Subcutaneous abdominal adipose tissue (tissue), 5 donors: ENCODE results near the gene LRRC28.

Source experiments
- H3K27ac ChIP-seq: one replicate; pipeline ENCODE4 v1.7.0; 2013; ENCODE audit warnings: low read depth, mild to moderate bottlenecking, inconsistent platforms, low read length, moderate library complexity
- H3K27me3 ChIP-seq, 5 donors: one replicate each; pipeline ENCODE4 v1.7.0; 2013; ENCODE audit warnings: low read length in 5 of 5, inconsistent platforms in 1 of 5; ENCODE audit not compliant: control insufficient read depth in 5 of 5, insufficient read depth in 4 of 5
- H3K36me3 ChIP-seq, 5 donors: one replicate each; pipeline ENCODE4 v1.7.0; 2013; ENCODE audit warnings: low read length in 5 of 5; ENCODE audit not compliant: control insufficient read depth in 5 of 5, insufficient read depth in 5 of 5
- H3K4me1 ChIP-seq, 5 donors: one replicate each; pipeline ENCODE4 v1.7.0; 2013; ENCODE audit warnings: low read length in 5 of 5, mild to moderate bottlenecking in 3 of 5, moderate library complexity in 1 of 5; ENCODE audit not compliant: control insufficient read depth in 5 of 5, insufficient read depth in 5 of 5
- H3K4me3 ChIP-seq, 5 donors: one replicate each; pipeline ENCODE4 v1.7.0; 2013; ENCODE audit warnings: low read length in 5 of 5, low read depth in 1 of 5
- H3K9ac ChIP-seq, 5 donors: one replicate each; pipeline ENCODE4 v1.7.0; 2013; ENCODE audit warnings: low read length in 5 of 5, mild to moderate bottlenecking in 4 of 5, moderate library complexity in 3 of 5
- H3K9me3 ChIP-seq, 5 donors: one replicate each; pipeline ENCODE4 v1.7.0; 2013; ENCODE audit warnings: low read length in 5 of 5; ENCODE audit not compliant: control insufficient read depth in 5 of 5
- donor health status: healthy.
- donor health status: healthy.
- donor health status: healthy.
- donor health status: healthy.
- donor health status: healthy.

LRRC28 gene

DNA sequence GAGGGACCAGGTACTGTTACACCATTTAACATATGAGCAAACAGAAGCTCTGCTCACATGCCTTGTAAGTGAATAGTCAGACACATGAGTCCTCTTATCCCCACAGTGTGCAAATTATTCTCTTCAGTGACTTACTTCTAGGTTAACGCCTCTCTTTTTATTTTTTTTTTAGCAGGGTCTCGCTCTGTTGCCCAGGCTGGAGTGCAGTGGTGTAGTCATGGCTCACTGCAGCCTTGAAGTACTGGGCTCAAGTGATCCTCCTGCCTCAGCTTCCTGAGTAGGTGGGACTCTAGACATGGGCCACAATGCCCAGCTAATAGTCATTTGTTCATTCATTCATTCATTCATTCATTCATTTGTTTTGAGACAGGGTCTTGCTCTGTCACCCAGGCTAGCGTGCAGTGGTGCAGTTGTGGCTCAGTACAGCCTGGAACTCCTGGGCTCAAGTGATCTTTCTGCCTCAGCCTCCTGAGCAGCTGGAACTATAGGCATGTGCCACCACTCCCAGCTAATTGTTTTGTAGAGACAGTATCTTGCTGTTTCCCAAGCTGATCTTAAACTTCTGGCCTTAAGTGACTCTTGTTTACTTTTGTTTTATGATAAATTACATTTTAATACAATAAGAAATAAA is 94.7 kb downstream of the LRRC28 start:
- H3K9ac ChIP-seq: no peak overlapping the region
- H3K36me3 ChIP-seq: no peaks in the 10 kb centered on the region
- peaks cover 0 to 3% (median 0%) of the 10 kb centered on the region in 5 donors for H3K4me1 ChIP-seq
- H3K9me3 ChIP-seq: no peaks in the 10 kb centered on the region
- no peaks in the 10 kb centered on the region for H3K27me3 ChIP-seq
- H3K4me3 ChIP-seq: no peak overlapping the region
- no peak overlapping the region for H3K27ac ChIP-seq

DNA sequence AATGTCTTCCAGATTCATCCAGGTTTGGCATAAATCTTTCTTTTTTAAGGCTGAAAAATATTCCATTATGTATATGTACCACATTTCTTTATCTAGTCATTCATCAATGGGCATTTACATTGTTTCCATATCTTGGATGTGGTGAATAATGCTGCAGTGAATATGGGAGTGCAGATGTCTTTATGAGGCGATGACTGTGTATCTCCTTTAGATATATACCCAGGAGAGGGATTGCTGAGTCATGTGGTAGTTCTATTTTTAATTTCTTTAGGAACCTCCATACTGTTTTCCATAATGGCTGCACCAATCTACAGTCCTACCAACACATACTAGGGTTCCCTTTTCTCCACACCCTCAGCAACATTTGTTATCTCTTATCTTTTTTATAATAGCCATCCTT is 96.3 kb downstream of the LRRC28 start:
- H3K36me3 ChIP-seq: peaks cover 0 to 5% (median 0%) of the 10 kb centered on the region in 5 donors

DNA sequence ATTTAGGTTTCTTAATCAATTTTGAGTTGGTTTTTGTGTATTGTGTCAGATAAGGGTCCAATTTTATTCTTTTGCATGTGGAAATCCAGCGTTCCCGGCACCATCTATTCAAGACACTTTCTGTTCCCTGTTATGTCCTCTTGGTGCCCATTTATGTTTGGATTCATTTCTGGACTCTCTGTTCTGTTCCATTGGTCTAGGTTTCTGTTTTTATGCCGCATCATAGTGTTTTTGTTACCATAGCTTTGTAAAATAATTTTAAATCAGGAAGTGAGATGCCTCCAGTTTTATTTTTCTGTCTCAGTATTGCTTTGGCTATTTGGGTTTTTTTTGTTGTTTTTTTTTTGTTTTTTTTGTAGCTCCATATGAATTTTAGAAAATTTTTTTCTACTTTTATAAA is 97.1 kb downstream of the LRRC28 start:
- Histone ChIP-seq H3K4me1 (peaks cover 0 to 3% (median 0%) of the 10 kb centered on the region in 5 donors), H3K27me3 (no peaks in the 10 kb centered on the region), H3K27ac (no peak overlapping the region), H3K36me3 (peaks cover 0 to 7% (median 5%) of the 10 kb centered on the region in 5 donors), H3K4me3 (no peak overlapping the region), H3K9ac (no peak overlapping the region), H3K9me3 (no peaks in the 10 kb centered on the region)

More for the DNA sequence above, 96.3 kb downstream of the LRRC28 start:
- no peaks in the 10 kb centered on the region for H3K9me3 ChIP-seq
- no peak overlapping the region for H3K4me3 ChIP-seq
- no peak overlapping the region for H3K9ac ChIP-seq
- no peak overlapping the region for H3K27ac ChIP-seq
- no peaks in the 10 kb centered on the region for H3K27me3 ChIP-seq
- H3K4me1 ChIP-seq: peaks cover 0 to 3% (median 0%) of the 10 kb centered on the region in 5 donors

DNA sequence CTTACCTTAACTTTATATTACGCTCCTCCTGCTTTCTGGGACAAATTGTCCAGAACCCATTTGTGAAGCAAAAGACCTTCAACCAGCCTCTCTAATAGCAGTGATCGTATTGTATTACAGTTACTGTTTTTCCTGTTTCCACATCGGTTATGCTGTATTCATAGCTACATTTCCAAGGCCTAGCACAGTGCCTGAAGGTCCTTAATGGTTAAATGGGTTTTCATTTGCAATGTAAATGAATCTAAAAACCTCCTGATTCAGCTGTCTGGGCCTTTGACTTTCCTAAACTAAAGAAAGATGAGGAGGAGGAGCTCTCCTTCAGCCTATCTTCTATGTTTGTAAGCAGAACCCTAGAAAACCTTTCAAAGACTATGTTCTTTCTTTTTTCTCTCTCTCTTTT is 99.1 kb downstream of the LRRC28 start:
- H3K27ac ChIP-seq: no peak overlapping the region
- no peak overlapping the region for H3K4me3 ChIP-seq
- no peaks in the 10 kb centered on the region for H3K4me1 ChIP-seq
- H3K27me3 ChIP-seq: no peaks in the 10 kb centered on the region
- H3K9me3 ChIP-seq: no peaks in the 10 kb centered on the region
- no peak overlapping the region for H3K9ac ChIP-seq
- peaks cover 0 to 9% (median 7%) of the 10 kb centered on the region in 5 donors for H3K36me3 ChIP-seq

DNA sequence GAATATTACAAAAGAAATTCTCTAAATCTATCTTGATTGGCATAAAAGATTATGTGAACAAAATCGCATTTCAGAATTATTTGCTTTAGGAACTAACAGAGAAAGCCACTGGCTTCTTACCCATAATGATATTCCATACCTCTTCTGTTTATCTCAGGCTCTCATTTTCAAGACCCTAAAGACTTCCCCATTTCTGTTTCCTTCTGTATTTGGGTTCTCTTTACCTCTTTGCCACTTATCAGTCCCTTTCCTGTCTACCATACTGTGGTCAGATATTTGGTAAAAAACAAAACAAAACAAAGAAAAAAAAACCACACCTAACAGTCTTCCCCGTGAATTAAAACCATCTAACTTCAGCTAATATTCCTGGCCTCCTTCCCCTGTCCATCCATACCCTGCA is 108.5 kb downstream of the LRRC28 start:
- H3K27ac ChIP-seq: no peak overlapping the region
- H3K36me3 ChIP-seq: peaks cover 0 to 7% (median 3%) of the 10 kb centered on the region in 5 donors
- no peak overlapping the region for H3K9ac ChIP-seq
- no peaks in the 10 kb centered on the region for H3K4me1 ChIP-seq
- H3K9me3 ChIP-seq: peaks cover 0 to 3% (median 0%) of the 10 kb centered on the region in 5 donors
- no peaks in the 10 kb centered on the region for H3K27me3 ChIP-seq
- H3K4me3 ChIP-seq: no peak overlapping the region

DNA sequence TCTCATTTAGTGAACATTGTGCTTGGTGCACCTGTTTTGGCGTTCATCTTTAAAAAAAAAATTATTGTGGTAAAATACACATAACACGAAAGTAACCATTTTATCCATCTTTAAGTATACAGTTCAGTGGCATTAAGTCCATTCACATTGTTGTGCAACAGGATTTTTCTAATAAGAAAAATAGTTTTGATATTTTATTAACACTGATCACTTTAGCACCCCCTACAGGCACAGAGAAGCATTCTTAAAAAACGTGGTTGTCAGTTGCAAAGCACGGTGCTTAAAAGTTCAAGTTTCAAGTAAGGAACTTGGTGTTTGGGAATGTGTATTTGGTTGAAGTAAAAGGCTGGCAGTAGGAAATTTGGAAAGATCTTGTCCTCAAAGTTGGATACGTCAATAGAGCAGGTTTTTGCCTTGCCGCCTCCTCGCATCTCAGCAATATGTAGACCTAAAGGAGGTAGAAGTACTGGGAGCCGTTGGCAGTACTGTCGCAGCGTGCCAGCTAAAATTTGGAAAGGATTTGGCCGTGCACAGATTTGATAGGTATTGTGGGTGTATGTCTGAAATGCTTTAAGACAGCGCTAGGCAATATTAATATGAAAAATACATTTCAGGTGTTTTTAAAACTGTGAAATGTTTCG is 110.4 kb downstream of the LRRC28 start:
- no peaks in the 10 kb centered on the region for H3K27me3 ChIP-seq
- no peak overlapping the region for H3K27ac ChIP-seq
- H3K9ac ChIP-seq: no peak overlapping the region
- no peaks in the 10 kb centered on the region for H3K4me1 ChIP-seq
- H3K4me3 ChIP-seq: no peak overlapping the region
- H3K9me3 ChIP-seq: peaks cover 0 to 3% (median 0%) of the 10 kb centered on the region in 5 donors
- H3K36me3 ChIP-seq: peaks cover 0 to 7% (median 5%) of the 10 kb centered on the region in 5 donors

DNA sequence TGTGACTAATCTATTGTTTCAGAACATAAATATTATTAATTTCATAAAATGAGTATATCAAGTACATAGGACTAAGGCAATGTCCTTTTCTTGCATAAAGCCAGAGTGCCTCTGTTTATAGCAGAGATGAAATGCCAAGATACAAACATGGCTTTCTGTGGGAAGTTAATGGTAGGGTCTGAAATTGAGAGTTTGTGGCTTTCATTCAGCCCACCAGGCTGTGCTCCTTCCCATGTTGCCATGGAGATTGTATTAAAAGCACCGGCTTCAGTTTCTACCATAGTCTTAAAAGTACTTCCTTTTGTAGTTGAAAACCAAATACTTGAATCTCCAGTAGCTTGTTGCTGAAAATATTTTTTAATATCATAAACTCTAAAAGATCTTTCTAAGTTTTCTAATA is 114.0 kb downstream of the LRRC28 start:
- no peaks in the 10 kb centered on the region for H3K27me3 ChIP-seq
- peaks cover 0 to 14% (median 7%) of the 10 kb centered on the region in 5 donors for H3K36me3 ChIP-seq
- peaks cover 0 to 9% (median 4%) of the 10 kb centered on the region in 5 donors for H3K9me3 ChIP-seq
- H3K4me1 ChIP-seq: no peaks in the 10 kb centered on the region
- H3K4me3 ChIP-seq: no peak overlapping the region
- H3K27ac ChIP-seq: no peak overlapping the region
- H3K9ac ChIP-seq: no peak overlapping the region

DNA sequence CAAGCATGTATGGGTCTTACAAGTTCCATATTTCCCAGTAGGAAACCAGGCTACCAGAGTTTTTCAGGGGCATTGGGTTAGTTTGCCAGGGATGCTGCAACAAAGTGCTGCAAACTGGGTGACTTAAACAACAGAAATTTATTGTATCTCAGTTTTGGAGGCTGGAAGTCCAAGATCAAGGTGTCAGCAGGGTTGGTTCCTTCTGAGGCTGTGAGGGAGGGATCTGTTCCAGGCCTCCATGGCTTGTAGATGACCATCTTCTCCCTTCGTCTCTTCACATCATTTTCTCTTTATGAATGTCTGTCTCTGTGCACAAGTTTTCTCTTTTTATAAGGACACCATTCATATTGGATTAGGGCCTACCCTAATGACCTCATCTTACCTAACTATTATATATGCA is 114.7 kb downstream of the LRRC28 start:
- no peak overlapping the region for H3K9ac ChIP-seq
- H3K27me3 ChIP-seq: no peaks in the 10 kb centered on the region
- H3K9me3 ChIP-seq: peaks cover 0 to 9% (median 4%) of the 10 kb centered on the region in 5 donors
- H3K4me3 ChIP-seq: no peak overlapping the region
- H3K4me1 ChIP-seq: peaks cover 0 to under 1% (median 0%) of the 10 kb centered on the region in 5 donors
- no peak overlapping the region for H3K27ac ChIP-seq
- H3K36me3 ChIP-seq: peaks cover 0 to 14% (median 7%) of the 10 kb centered on the region in 5 donors

DNA sequence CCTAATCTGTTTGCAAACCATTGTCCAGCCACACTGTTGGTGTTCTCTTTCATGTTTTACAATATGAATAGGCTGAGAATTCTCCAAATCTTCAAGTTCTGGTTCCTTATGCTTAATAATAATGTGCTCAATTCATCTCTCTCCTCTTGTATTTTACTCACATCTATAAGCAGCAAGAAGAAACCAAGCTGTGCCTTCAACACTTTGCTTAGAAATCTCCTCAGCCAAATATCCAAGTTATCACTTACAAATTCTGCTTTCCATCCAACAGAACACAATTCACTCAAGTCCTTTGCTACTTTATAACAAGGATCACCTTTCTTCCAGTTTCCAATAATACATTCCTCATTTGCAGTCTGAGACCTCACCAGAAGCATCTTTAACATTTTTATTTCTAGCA is 117.5 kb downstream of the LRRC28 start:
- H3K4me1 ChIP-seq: peaks cover 0 to 12% (median 8%) of the 10 kb centered on the region in 5 donors
- H3K36me3 ChIP-seq: peaks cover 0 to 8% (median 4%) of the 10 kb centered on the region in 5 donors
- H3K27me3 ChIP-seq: no peaks in the 10 kb centered on the region
- H3K9me3 ChIP-seq: peaks cover 0 to 9% (median 4%) of the 10 kb centered on the region in 5 donors
- no peak overlapping the region for H3K4me3 ChIP-seq
- H3K27ac ChIP-seq: no peak overlapping the region
- H3K9ac ChIP-seq: no peak overlapping the region

DNA sequence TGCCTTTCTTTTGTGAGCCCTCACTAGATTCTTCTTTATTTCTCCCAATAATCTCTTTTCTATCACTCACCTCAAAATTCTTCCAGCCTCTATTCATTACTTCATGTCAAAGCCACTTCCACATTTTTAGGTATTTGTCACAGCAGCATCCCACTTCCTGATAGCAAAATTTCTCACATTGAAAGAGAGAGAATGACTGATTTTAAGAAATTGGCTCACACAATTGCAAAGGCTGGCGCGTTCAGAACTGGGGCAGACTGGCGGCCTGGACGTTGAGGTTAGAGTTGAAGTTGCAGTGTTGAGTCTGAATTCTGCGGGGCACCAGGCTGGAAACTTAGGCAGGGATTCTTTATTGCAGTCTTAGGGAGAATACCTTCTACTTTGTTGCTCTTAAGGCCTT is 117.9 kb downstream of the LRRC28 start:
- Histone ChIP-seq H3K9ac (no peak overlapping the region), H3K27me3 (no peaks in the 10 kb centered on the region), H3K27ac (no peak overlapping the region), H3K4me1 (peaks cover 0 to 12% (median 8%) of the 10 kb centered on the region in 5 donors), H3K9me3 (peaks cover 0 to 9% (median 4%) of the 10 kb centered on the region in 5 donors), H3K36me3 (peaks cover 0 to 8% (median 4%) of the 10 kb centered on the region in 5 donors), H3K4me3 (no peak overlapping the region)
